GOT3 (cell line): ENCODE data around the gene IDH3G.
"Not testable (repeated sequence)": the region's sequence is repeated elsewhere in the genome, so short reads cannot be mapped to it uniquely, and the experiment has no call there.

Source experiments
- DNase-seq: peaks from one replicate; lab custom pipeline; 2025; ENCODE audit warnings: mixed read lengths; lab: John Stamatoyannopoulos, UW

Gene IDH3G

DNA sequence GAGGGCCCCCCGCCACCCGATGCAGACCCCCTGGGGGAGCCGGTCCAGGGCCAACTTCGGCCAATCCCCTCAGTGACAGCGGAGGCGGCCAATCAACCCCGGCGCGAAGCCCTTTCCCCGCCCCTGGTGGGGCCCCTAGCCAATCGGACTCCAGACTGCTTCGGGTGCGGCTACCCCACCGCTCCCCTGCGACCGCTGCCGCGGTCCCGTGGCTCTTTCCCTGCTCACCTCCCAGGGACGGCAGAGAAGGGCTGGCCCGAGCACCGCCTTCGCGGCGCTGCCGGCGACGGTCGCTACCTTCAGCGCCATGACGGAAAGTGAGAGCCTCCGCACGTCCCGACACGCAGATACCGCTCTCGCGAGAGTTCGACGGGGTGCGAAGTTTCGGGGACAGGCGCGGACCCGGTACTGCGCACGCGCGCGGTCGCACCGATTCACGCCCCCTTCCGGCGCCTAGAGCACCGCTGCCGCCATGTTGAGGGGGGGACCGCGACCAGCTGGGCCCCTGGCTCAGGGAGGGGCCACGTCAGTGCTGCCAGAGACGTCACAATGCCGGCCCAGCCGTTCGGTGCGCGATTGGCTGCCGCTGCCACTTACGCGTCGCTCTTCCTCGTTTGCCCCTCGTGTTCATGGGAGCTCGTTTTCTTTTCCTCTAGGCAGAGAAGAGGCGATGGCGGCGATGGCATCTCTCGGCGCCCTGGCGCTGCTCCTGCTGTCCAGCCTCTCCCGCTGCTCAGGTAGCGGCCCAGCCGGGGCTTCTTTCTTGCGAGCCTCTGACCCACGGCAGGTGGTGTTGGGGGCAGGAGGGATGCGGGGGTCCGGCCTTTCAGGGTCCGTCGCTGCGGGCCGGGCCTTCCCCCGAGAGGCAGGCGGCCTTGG is at the start of gene IDH3G, which contains the start of gene SSR4:
TSS of gene IDH3G (minus strand) at position 358 of the 879 bp plus-strand sequence. CDS start at position 309, 49 bp downstream.
TSS of gene SSR4 (plus strand) at position 651 of the 879 bp plus-strand sequence. CDS start at position 671, 20 bp downstream.
- DNase-seq: peak; percentile 82

DNA sequence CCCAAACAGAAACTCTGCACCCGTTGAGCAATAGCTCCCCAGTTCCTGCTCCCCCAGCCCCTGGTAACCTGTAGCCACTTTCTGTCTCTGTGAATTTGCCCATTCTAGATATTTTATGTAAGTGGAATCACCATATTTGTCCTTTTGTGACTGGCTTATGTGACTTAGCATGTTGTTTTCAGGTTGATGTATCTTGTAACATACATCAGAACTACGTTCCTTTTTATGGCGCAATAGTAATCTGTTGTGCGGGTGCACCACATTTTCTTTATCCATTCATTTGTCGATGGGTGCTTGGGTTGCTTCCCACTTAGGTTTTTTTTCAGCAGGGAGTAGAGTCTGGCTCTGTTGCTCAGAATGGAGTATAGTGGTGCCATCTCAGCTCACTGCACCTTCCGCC is 42.7 kb upstream of the IDH3G start:
- no peak for DNase-seq

DNA sequence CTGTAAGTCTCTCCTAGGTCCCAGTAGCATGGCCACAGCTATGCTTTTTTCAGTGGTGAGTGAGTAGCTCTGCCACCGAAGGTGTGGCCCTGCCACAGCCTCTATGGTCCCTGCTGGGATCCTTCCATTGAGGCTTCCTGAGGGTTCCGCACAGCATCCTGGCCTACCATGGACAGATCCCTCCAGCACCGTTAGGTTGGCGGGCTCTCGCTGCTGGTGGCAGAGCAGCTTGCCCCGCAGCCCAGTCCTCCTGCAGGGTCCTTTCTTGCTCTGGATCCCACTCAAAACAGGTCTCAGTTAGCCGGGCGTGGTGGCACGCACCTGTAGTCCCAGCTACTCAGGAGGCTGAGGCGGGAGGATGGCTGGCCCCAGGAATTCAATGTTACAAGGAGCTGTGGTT is 38.6 kb upstream of the IDH3G start:
- DNase-seq: no peak

DNA sequence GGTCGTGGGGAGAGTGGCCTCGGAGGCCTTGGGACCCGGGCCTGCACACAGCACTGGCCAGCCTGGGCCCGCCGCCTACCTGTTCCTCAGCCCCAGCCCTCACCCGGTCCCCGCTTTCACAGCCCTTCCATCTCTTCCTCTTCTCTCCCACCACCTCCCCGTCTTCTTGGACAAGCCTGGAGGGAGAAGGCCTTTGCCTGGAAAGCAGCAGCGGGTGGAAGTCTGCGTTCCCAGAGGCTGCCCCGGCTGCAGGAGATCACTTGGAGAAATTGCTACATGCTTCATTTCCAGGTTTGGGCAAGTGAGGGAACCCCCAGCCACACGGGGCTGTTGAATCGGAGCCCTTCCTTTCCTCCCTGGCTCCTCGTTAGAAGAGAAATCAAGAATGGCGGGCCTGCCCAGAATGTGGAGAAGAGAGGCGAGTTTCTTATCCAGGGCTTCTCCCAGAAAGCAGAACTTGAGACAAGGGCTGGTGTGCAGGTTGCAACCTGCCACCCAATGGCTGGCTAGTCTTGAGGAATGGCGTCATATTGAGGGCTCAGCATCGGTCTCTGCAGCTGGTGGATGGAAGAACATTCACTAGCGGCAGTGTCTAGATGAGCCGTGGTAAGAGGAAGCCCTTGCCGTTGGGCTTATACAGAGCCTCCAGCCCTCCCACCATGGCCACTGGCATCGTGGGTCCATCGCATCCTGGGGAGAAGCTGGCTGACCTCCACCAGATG is 37.4 kb upstream of the IDH3G start:
- no peak for DNase-seq

DNA sequence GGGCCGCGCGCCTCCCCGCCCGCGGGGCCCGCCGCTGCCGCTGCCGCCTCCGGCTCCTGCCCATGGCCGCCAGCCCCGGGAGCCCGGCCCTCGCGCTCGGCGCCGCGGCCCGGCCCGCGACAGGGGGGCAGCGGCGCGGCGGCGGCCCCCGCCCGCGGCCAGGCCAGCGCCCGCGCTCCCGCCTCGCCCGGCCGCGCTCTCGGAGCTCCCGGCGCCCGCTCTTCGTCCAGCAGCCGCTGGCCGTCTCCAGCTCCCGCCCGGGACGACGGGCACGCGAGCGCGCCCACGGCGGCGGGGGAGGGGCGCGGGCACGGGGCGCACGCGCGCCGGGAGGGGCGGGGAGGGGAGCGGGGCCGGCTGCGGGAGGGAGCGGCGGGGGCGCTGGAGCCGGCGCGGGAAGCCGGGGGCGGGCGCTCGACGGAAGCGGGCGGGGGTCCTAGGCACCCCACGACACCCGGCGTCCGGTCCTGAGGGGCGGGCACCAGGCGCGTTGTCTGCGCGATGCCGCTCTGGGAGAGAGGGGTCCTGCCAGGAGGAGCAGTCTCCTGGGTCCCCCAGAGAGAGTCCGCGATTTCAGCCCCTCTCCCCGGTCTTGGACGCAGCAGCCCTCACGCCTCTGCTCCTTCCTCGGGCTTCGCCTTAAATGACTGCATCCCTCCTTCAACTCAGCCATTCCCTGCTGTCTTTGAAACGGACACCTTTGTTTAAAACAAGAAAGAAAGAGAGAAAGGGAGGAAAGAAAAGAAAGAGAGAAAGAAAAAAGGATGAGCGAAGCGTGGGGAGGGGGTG is 36.7 kb upstream of the IDH3G start:
- no peak for DNase-seq

DNA sequence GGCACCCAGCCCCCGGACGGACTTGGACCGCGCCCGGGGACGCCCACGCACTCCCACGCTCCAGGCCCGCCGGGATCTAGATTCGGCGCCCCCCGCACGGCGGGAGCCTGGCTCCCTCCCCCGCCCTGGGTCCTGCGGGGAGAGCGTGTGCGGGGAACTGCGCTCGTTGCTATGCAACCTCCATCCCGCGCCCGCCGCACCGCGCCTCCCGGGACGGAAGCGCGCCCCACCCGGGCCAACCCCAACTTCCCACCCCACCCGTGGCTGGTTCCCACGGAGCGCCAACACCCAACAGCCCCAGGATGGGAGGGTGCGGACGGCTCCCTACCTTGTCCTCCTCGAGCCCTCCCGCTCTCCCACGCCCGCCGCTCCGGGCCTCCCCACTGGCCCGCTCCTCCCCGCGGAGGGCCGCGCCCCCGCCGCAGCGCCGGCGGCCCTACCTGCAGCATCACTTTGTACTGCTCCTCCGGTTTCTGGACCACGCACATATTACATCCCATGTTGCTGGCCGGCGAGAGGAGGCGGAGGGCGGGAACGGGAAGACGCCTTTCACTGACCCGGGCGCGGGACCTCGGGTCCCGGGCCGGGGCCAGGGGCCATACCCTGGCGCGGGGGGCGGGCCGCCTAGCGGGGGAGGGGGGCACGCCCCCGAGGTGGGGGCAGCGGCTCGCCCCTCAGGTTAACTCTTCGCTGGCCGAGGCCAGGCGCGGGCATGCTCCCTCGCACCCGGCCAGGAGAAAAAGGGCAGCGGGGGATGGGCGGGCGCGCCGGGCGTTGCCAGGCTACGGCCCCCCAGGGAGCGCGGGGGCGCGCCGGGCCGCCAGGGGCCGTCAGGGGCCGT is 35.8 kb upstream of the IDH3G start, which contains the start of gene PDZD4:
TSS of gene PDZD4 (minus strand) at position 746 of the 841 bp plus-strand sequence. CDS start at position 500, 246 bp downstream.
- no peak for DNase-seq

DNA sequence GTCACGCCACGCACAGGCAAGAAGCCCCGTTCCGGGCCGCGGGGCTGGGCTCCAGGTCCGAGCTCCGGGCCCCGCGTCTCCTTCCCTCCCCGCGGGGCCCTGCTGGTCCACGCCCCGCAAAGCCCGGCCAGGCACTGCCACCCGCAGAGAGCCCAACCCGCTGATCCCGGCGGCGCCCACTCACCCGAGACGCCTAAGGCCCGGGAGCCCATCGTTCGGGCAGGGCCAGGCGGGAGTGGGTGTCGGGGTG is 35.3 kb upstream of the IDH3G start:
- no peak for DNase-seq

DNA sequence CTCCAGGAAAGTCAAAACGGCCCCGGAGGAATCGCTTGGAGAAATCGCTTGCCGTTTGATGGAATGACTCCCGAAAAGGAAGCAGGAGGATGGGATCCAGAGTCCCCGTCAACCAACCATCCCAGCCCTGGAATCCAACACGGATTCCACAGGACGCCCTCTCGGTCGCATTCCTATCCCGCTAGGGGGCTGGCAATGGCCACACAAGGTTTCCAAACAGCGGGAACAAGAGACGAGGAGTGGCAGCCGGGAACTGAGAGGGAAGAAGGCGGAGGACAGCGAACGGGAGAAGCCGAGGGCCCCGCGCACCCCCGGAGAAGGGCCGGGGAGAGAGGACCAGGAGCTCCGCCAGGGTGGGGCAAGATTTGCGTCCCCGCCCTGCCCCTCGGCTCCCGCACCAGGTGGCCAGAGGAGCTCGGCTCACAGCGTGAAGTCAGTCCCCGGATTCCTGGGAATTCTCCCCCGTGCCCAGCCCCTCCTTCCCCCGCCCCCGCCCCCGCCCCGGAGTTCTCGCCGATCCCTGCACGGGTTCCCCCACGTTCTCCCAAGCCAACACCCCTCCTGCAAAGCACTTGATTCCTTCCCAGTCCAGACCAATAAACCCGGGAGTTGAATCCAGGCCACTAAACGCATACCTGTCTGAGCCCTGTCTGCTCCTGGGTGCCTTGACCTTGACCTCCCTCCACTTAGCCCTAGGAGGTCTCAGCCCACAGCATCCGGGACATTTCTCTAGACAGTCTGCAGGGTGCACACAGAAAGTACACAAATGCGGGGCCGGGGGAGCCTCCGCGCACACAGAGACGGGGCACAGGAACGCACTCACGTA is 34.8 kb upstream of the IDH3G start:
- DNase-seq: no peak

DNA sequence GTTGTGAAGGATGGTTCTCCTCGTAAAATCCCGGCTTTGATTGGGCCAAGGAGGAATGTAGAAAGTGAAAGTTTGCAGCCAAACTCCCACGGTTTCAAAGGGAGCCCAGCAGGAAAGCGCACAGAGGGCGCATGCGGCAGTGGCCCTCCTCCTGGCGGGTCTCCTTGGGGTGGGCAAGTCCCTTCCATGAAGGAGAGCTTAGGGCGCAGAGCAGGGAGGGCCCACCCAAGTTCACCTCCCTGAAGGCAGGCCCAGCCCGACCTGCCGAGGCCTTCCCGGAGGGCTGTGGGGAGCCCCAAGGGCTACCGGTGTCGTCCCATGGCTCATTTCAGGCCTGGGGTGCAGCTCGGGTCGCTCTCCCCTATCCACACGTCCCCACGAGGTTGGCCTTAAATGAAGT is 34.1 kb upstream of the IDH3G start:
- DNase-seq: no peak

DNA sequence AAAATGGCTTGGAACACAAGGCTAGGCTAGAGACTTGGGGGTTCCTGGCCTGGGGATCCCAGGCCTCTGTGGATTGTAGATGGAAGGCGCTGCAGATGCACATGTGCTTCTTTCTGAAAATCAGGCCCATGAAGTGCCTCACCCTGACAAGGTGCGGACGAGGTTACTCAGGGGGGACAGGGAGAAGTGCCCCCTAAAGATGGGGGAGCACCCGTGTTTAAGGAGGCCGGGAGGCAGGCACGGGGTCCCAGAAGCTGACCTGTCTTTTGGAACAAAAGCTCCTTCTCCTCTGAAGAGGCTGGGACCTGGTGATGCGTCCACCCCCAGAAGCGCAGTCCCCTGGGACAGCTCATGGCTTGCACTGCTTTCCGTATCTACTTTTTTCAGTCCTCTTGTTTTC is 33.7 kb upstream of the IDH3G start:
- no peak for DNase-seq

DNA sequence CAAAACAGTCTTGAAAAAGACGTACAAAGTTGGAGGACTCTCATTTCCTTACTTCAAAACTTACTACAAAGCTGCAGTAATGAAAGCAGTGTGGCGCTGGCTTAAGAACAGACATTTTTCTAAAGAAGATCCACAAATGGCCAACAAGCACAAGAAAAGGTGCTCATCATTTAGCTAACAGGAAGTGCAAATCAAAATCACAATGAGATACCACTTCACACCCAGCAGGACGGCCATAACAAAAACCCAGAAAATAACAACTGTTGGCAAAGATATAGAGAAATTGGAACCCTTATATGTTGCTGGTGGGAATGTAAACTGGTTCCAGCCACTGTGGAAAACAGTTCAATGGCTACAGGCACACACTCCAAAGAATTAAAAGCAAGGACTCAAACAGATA is 32.8 kb upstream of the IDH3G start:
- no peak for DNase-seq

DNA sequence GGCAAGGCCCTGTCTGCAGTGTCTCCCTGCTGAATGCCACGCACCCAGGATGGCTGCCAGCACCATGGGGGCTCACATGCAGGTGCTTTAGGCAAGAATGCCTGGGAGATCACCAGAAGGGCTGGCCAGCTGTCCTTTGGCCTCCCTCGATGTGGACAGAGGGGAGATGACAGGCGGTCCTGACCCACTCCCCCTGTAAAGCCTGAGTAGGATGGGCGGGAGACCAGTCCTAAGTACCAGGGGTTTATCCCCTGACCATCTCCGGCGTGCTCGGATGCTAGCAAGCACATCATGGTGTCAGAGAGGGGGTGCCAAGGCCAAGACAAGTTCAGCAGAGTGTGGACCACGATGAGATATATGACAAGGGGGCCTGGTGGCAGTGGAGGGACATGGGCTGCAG is 30.9 kb upstream of the IDH3G start:
- DNase-seq: no peak

DNA sequence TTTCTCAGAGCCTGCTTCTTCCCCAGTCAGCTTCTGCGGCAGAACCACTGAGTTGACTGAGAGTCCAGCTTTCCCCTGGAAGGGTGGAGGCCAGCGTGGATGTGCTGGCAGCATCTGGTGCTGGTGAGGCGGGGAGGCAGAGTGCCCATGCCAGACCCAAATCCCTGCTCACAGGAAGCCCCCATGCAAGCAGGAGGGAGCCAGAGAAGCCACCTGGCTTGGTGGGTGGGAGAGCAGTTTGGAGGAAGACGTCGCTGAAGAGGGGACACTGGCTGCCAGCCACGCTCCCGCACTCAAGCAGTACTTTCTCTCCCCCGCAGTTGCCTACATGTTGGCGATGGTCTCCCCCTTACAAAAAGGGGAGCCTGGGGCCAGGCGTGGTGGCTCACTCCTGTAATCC is 30.2 kb upstream of the IDH3G start:
- no peak for DNase-seq

DNA sequence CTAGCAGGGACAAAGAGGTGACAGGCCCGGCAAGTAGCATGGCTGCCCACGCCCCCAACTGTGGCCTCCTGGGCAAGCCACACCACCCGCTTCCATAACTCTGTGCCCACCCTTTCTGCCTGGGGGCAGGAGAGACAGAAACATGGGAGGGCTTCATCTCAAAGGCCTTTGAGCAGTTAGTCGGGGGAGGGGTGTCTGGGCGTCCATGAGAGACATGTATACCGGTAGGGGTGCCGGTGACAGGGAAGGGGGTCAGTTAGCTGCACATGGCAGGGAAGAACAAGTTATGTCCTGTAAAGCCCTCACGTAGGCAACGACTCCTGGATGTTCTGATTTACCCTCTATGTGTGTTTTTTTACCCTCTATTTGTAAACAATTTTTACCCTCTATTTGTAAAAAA is 26.9 kb upstream of the IDH3G start:
- no peak for DNase-seq

DNA sequence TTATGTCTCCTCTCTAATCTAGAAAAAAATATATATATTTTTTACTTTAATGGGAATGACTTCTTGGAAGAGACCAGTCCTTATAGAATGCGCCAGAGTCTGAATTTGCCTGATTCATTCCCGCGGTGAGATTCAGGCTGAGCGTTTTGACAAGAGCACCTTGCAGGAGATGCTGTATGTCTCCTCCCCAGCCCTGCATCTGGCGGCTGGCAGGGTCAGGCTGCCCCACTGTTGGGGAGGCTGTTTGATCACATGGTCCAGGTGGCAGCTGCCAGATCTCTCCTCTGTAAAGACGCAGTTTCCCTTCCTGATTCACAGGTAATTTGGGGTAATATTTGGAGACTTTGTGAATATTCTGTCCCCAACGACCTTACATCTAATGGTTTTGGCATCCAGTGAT is 26.4 kb upstream of the IDH3G start:
- no peak for DNase-seq

DNA sequence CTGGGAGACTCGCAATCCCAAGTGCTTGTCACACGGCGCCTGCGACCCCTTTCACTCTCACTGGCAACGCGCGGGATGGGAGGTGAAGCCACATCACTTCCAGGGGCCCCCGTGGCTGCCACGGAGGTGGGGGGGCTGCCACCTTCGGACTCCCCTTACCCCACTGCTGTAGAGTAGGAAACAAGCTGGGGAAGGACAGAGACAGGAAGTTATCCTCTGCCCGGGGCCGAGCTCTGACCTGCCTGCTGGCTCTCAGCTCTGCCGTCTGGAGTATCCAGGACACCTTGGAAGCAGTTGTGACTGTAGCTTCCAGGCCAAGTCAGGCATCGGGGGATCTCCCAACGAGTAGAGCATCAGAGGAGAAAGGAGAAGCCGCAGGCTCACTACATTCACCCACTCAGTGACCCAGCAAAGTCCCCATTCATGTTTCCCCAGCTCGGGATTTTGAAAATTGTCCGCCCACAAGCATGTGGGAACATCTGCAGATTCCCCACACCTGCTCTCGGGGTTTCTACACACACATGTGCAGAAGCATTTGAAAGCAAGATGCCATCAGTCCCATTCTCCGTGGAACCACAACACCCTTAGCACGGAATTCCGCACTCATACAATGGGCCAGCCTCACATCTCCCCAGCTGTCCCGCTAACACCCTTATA is 25.3 kb upstream of the IDH3G start:
- DNase-seq: no peak

DNA sequence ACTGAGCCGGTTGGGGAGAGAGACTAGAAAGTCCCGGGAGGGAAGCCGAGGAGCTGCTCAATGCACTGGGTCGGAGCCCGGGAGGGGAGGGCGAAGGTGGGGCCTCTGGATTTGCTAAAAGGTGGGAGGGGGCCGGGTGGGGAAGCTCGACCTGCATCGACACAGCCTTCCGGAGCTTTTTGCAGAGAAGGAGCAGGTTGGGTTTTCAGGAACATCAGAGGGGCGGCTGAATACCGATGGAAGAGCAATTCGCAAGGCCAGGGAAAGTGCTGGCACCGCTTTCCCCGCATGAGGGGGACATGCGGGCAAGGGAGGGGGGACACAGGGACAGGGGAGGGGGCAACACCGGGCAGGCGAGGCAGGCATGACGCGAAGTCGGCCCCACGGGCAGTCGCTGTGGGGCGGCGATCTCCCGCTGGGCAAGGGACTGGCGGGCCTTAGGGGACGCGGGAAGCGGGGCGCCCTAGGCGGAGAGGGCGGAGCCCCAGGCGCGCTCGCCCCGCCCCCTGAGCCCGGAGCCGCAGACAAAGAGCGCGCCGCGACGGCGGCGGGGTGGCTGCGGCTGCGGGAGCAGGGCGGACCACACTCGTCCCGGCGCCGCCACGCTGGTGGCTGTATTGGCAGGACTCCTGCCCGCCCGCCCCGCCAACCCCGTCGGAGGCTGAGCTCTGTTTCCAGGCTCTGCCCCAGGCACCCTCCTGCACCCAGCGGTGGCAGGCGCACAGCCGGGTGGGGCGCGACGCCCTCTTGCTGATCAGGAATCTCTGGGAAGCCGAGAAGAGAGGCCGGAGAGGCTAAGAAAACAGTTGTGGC is 24.6 kb upstream of the IDH3G start:
- no peak for DNase-seq

DNA sequence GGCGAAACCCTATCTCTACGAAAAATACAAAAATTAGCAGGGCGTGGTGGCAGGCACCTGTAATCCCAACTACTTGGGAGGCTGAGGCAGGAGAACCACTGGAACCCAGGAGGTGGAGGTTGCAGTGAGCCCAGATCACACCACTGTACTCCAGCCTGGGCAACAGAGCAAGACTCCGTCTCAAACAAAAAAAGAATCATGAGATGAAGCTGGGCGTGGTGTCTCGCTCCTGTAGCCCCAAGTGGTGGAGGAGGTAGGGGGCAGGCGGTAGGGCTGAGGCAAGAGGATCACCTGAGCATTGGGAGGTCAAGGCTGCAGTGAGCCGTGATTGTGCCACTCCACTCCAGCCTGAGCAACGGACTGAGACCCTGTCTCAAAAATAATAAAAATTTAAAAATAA is 23.9 kb upstream of the IDH3G start:
- not testable (repeated sequence) for DNase-seq
